ENCODE results near the gene FBXL19. TPM values are rescaled to one million over a fixed set of nuclear protein-coding genes. Genes with fewer than 3 reads are reported as not detected.
"Not testable (repeated sequence)": the region's sequence is repeated elsewhere in the genome, so short reads cannot be mapped to it uniquely, and the experiment has no call there.

Gene FBXL19, protein sequence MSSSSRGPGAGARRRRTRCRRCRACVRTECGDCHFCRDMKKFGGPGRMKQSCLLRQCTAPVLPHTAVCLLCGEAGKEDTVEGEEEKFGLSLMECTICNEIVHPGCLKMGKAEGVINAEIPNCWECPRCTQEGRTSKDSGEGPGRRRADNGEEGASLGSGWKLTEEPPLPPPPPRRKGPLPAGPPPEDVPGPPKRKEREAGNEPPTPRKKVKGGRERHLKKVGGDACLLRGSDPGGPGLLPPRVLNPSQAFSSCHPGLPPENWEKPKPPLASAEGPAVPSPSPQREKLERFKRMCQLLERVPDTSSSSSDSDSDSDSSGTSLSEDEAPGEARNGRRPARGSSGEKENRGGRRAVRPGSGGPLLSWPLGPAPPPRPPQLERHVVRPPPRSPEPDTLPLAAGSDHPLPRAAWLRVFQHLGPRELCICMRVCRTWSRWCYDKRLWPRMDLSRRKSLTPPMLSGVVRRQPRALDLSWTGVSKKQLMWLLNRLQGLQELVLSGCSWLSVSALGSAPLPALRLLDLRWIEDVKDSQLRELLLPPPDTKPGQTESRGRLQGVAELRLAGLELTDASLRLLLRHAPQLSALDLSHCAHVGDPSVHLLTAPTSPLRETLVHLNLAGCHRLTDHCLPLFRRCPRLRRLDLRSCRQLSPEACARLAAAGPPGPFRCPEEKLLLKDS
- total RNA-seq = 13.1 TPM

DNA sequence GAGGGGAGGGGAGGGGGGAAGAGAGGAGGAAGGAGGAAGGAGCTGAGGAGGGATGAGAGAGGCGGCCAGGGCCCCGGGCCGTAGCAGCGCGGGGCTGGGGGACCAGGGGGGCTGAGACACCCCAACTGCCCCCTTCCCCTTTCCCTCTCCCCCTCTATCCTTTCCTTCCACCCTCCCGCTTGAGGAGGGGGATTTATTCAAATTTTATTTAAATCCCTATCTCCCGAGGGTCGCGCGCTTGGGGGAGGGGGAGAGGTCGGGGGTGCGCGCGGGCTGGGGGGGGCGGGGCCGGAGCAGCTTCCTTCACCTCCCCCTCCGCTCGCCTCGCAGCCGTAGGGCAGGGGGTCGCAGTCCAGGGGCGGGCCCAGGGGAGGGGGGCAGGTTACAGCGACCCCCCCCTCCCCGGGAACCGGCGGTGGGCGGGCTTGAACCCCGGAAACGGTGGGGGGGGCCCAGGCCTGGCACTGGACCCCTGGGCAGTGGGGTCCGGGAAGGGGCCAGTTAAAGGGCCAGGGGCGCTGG is at the start of gene FBXL19:
Gene FBXL19, plus strand, starts transcription at position 19 of the 522 bp plus-strand sequence. CDS start 2,183 bp downstream, outside the sequence.
- ATAC-seq (no peak), DNase-seq (ENCODE audit: low spot score) (peak; percentile 83)
- intact Hi-C loops (cut with DNase I) = no loop called here

DNA sequence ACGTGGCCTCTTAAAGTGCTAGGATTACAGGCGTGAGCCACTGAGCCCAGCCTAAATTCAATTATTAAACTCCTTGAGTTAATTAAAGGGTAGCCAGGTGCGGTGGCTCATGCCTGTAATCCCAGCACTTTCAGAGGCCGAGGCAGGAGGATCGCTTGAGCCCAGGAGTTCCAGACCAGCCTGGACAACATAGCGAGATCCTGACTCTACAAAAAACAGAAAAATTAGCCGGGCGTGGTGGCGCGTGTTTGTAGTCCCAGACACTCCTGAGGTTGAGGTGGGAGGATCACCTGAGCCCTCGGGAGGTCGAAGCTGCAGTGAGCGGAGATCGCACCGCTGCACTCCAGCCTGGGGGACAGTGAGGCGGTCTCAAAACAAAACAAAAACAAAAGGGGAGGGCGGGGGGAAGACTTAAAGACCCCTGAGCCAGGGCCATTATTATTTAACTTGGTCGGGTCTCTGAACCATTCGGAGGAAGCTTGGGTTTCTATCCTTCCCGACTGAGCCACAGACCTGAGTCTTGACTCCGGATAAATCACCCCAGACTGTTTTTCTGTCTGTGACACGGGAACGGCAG is 49.0 kb upstream of the FBXL19 start:
- ATAC-seq (no peak), DNase-seq (ENCODE audit: low spot score) (no peak)
- intact Hi-C loops (cut with DNase I) = no loop called here

DNA sequence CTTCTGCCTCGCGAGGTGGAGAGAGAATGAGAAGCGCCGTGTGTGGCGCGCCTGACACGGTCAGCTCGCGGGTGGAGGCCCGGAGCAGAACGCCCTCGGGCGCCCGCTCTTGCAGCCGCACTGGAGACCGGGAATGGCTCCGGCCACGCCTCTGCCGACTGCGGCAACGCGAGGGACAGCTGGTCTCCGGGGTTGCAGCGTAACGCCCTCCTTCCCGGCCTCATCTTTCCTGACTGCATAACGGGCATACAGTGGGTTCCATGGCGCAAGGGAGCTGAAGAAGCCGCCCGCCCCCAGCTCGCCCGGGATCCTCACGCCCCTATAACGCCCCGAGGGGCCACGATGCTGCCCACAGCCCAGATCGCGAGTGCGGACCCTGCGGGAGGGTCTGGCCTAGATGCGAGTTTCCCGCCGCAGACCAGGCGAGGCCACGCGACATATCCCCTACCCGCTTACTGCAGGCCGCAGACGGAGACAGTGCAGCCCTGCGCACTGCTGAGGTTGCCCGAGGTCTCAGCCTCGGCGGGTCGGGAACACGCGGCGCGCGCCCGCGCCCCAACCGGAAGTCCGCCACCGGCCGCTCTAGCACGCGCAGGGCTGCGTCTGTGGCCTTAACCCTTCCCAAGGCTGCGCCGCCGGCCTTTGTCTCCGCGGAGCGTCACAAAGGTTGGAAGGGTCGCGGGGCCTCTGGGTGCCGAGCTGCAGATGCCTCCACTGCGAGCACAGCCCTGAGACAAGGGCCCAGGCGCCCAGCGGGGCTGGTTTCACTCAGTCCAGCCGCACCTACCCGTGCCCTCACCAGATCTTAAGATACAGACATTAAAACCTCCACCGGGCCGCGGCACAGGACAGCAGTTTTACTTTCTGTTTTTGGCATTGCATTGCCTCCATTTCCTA is 48.3 kb upstream of the FBXL19 start:
- DNase-seq (ENCODE audit: low spot score) (peak; percentile 94), ATAC-seq (peak; percentile 99)
- intact Hi-C loops (cut with DNase I) = no loop called here

DNA sequence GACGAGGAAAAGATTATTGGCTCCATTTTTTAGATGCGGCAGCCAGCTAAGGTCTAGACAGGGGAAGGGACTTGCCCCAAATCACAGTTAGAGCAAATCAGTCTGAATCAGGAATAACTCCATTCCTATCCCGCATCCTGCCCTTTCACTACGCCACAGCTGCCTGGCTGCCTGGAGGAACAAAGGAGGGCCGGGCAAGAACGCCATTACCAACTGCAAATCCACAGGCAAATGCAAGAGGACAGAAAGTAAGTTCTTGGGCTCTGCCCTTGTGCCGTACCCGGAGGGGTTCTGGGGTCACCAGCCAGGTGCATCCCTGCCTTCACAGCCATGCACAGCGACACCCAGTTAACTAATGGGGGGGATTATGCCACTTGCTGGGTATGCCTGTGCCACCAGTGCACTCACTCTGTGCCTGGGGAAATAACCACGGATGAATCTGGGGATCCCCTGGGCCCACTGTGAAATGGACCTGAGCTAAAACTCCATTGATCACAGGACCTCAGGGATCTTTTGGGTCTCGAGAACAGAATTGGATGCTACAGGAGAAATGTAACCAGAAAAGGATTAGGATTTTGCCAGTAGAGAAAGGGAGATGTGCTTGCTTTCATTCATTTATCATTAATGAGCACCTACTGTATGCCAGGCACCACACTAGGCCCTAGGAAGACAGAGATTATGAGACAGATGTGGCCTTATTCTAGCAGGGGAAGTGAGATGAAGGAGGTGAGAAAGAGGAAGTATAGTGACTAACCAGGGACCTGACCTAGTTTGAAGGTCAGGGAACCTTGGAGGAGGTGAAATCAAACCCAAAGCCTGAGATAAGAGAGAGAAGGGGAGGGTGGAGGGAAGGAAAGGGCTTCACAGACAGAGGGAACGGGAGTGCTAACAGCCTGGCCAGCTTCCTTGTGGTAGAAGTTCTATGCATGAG is 47.2 kb upstream of the FBXL19 start:
- ATAC-seq (no peak), DNase-seq (ENCODE audit: low spot score) (no peak)
- intact Hi-C loops (cut with DNase I) = no loop called here

DNA sequence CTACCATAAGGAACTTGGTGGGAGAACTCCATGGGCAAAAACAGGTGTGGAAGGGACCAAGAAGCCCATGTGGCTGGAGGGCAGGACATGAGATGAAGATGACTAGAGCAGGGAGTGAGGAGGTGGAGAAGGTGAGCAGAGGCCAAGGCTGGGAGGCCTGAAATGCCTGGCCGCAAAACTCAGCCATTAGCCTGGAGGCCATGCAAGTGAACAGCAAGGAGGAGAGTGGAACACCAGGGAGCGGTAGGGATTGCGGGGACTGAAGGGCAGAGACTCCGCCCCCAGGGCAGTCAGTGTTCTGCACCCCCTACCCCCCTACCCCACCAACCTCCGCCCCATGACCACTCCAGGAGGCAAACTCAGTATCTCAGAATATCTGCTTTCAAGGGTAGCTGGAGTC is 46.5 kb upstream of the FBXL19 start:
- intact Hi-C loops (cut with DNase I) = no loop called here
- no peak for DNase-seq (ENCODE audit: low spot score)
- no peak for ATAC-seq

DNA sequence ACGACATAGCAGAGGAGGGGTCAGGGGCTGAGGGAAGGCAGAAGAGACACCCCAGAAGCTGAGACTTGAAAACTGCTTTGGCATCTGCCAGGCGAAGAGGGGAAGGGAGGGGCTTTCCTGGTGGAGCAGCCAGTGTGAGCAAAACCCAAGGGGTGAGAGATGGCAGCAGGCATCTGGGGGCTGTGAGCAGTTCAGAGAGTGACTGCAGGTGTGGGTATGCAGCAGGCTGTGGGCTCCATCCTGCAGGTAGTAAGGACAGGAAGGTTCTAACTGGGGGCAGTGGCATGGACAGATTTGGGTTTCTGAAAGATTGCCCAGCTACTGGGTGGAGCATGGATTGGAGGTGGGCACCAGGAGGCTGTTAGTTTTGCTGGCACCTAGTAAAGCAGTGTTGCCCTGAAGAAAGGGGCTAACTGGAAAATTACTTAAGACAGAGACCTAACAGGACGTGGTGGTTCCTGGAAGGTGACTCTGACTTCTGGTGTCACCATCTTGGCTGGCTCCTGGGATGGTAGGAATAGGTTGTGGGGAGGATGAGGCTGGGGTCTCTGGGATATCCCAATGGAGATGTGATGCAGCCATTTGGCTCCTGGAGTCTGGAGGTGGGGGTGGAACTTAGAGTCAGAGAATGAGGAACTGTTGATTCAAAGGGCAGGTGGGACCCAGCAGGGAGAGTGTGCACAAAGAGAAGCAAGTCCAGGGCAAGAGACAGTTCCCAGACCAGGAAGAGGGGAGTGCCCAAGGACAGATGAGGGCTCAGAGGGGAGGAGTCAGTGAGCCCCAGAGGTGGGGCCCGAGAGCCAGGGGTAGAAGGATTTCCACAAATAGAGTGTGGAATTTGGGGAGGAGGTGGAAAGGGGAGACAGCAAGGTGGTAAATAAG is 40.7 kb upstream of the FBXL19 start:
- ATAC-seq = no peak
- no peak for DNase-seq (ENCODE audit: low spot score)
- intact Hi-C loops (cut with DNase I) = no loop called here

DNA sequence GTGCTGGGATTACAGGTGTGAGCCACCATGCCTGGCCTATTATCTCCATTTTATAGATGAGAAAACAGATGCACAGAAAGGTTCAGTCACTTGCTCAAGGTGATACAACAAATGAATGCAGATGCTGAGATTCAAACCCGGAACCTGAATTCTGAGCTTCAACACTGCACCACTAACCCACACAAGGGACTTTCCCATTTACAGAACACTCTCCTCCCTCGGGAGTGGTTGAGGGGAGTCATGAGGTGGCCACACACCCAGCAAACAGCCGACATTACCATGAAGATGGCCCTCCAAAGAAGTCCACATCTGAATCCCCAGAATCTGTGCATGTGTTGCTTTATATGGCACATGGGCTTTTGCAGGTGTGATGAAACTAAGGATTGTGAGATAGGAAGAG is 38.6 kb upstream of the FBXL19 start:
- no peak for DNase-seq (ENCODE audit: low spot score)
- ATAC-seq = no peak
- intact Hi-C loops (cut with DNase I) = no loop called here

DNA sequence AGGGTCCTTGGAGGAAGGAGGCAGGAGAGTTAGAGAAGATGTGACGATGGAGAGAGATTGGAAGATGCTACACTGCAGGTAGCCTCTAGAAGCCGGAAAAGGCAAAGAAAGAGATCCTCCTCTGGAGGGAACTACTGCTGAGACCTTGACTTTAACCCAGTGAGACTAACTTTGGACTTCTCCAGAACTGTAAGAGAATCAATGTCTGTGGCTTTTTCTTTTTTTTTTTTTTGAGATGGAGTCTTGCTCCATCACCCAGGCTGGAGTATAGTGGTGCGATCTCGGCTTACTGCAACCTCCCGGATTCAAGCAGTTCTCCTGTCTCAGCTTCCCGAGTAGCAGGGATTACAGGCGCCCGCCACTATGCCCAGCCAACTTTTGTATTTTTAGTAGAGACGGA is 38.2 kb upstream of the FBXL19 start:
- intact Hi-C loops (cut with DNase I) = no loop called here
- DNase-seq (ENCODE audit: low spot score) (no peak), ATAC-seq (no peak)

DNA sequence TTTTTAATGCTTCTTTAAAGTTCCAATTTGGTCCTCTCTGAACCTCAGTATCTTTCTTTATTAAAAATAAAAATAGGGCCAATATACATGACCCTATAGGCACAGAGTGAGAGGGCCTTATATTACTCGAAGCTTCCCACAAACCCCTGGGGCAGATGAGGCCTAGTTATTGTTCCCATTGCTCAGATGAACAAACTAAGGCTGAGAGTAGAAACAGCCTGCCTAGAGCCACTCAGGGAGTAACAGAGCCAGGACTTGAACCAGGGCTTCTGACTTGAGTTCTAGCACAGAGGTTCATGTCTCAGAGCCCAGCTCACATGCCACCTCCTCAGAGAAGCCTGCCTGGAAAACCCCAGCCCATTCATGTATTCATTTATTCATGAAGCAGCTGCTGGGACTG is 37.2 kb upstream of the FBXL19 start:
- ATAC-seq (no peak), DNase-seq (ENCODE audit: low spot score) (no peak)
- intact Hi-C loops (cut with DNase I) = no loop called here

DNA sequence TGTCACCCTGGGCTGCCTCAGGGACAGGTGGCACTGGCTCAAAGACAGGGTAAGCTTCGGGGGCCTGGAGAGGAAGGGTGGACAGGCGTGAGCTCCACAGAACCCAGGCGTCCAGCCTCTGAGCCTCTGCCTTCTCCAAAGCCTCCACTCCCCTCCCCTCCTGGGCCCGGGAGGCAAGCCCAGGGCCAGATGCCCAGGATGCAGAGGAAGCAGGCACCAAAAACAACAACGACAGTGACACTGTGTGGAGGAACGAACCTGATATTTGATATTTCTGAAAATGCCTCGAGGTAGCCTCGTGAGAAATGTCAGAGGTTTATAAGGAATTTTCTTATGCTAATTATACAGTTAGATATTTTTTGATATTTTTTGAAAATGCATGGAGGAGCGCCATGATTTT is 35.4 kb upstream of the FBXL19 start:
- intact Hi-C loops (cut with DNase I) = no loop called here
- DNase-seq (ENCODE audit: low spot score) (no peak), ATAC-seq (no peak)

DNA sequence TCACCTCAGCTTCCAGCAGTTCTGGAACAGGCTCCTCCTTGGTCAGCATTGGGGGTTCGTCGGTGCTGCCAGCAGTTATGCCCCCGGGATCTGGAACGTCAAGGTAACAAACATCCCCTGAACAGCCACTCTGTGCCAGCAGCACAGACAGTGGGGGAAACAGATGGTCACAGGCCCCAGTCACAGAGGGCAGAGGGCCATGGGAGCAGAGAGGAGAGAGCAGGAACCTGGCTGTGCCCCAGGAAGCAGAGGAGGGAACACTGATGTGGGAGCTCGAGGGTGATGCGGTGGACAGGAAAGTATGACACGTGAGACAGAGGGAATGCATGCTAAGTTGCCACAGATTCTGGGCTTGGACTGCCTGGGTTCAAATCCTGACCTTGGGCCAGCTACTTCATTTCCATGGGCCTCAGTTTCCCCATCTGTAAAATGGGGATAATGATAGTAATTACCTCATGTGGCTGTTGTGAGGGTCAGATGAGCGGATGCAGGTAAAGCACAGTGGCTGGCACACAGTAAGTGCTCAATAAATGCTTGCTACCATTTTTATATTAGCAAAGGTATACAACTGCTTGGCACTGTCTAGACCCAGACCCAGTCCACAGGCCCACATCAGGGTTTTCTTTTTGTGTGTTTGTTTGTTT is 34.4 kb upstream of the FBXL19 start:
- ATAC-seq = no peak
- intact Hi-C loops (cut with DNase I) = no loop called here
- DNase-seq (ENCODE audit: low spot score) = no peak

DNA sequence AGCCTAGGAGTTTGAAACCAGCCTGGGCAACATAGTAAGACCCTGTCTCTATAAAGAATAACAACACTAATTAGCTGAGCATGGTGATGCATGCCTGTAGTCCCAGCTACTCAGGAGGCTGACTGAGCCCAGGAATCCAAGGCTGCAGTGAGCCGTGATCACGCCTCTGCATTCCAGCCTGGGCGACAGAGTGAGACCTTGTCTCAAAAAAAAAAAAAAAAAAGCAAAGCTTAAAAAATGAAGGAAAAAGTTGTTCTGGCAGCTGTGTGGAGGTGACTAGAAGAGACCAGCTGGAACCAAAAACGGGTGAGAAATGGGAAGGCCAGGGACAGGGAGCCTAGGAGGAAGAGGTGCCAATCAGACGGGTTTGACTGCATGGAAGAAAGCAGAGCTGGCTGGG is 33.7 kb upstream of the FBXL19 start:
- ATAC-seq = no peak
- DNase-seq (ENCODE audit: low spot score) = no peak
- intact Hi-C loops (cut with DNase I) = no loop called here

DNA sequence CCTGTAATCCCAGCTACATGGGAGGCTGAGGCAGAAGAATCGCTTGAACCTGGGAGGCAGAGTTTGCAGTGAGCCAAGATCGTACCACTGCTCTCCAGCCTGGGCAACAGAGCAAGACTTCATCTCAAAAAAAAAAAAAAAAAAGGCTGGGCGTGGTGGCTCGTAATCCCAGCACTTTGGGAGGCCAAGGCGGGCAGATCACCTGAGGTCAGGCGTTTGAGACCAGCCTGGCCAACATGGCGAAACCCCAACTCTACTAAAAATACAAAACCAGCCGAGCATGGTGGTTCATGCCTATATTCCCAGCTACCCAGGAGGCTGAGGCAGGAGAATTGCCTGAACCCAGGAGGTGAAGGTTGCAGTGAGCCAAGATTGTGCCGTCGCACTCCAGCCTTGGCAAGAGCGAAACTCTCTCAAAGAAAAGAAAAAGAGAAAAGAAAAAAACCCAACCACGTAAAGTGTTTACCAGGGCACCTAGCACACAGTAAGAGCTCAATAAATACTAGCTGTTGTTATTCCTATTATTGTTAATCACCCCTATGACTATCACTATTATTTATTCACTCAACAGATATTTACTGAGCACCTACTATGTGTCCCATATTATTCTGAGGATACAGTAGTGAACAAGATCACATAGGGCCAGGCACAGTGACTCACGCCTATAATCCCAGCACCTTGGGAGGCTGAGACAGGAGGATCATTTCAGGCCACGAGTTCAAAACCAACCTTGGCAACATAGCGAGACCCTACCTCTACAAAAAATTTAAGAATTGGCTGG is 32.1 kb upstream of the FBXL19 start:
- ATAC-seq; intact Hi-C loops (cut with DNase I); DNase-seq (ENCODE audit: low spot score): not testable (repeated sequence)

DNA sequence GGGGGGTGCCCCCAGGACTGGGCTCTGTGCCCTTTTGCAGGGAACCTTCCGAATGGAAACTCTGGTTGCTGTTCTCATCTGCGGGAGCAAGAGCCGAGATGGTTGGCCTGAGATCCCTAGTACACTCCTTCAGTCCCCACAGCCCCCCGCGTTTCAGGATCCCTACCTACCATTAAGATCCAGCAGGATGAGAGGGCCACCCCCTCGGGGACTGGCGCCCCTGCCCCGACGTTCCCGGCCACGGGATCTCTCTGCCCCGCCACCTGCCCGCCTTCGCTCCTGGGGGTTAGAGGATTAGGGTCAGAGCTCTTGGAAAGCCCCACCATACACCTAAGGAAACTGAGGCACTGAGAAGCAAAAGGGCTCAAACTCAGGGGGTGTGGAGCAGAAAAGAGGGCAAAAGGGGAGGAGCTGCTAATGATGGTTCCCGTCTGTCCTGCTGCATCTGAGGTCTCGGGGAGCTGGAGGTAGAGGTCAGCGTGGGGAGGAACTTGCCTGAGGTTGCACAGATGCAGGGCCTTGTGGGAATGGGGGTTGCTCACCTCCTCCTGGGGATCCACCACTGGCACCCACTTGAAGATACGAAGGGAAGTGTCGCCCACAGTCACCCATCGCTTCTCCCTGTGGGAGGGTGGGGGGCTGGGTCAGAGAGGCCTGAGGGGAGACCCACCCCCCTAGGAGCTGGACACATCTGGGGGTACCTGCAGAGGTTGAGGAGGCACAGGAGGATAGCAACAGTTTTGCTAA is 30.5 kb upstream of the FBXL19 start:
- DNase-seq (ENCODE audit: low spot score) = no peak
- ATAC-seq = no peak
- intact Hi-C loops (cut with DNase I) = no loop called here

DNA sequence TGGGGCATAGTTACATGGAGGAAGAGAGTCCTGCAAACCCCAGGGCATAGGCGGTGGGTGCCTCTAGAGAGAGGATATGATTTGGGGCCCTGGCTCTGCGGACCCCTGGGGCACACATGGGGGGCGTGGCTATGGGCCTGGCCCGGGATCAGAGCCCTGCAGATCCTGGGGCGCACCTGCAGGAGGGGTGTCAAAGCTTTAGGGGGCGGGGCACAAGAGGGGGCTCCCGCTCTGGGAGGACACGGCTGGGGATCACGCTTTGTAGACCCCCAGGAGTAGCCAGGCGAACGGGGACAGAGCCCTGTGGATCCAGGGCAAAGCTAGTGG is 30.0 kb upstream of the FBXL19 start:
- DNase-seq (ENCODE audit: low spot score) = peak; percentile 71
- intact Hi-C loops (cut with DNase I) = no loop called here
- no peak for ATAC-seq
